ENCODE data around the gene EFCAB12.

DNA sequence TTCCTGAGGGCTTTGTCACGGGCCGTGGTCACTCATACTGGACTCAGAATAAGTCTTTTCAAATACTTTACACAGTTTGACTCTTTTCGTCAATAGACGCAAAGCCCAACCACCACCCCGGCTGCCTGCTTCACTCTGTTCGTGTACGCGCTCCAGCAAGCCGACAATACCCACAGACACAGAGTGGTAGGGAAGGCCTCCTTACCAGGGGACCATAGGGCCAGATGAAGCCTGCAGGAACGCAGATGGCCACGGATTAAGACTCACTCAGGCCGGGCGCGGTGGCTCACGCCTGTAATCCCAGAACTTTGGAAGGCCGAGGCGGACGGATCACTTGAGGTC, 29.7 kb downstream of the EFCAB12 start:
- no peak for TF ChIP-seq POLR2A (IDR thresholded peaks at IDR 0.05; ENCODE audit: low read length)
- TF ChIP-seq GATA1 (IDR thresholded peaks at IDR 0.05; ENCODE audit: low read depth, low read length) = no peak
